ENCODE measurements around the gene PLPP7.
A peak's percentile ranks its signal among the peaks of the same experiment; 100 is the strongest.
"Not testable (repeated sequence)": the region's sequence is repeated elsewhere in the genome, so short reads cannot be mapped to it uniquely, and the experiment has no call there.

PLPP7 gene

GRCh38 chr9:131266266-131267229, 23.0 kb upstream of the PLPP7 start:
- no peak for DNase-seq (ENCODE audit: low read depth in 2 of 2)

GRCh38 chr9:131270171-131271015, 19.1 kb upstream of the PLPP7 start:
- DNase-seq (ENCODE audit: low read depth in 2 of 2): no peak

- not testable (repeated sequence) for DNase-seq (ENCODE audit: low read depth in 2 of 2)
These were observed 18.6 kb upstream of the PLPP7 start for GRCh38 chr9:131271016-131271273.

GRCh38 chr9:131271506-131271931, 18.0 kb upstream of the PLPP7 start:
- no peak for DNase-seq (ENCODE audit: low read depth in 2 of 2)

GRCh38 chr9:131272212-131272611, 17.3 kb upstream of the PLPP7 start:
- DNase-seq (ENCODE audit: low read depth in 2 of 2): no peak

- DNase-seq (ENCODE audit: low read depth in 2 of 2): no peak
These were observed 16.2 kb upstream of the PLPP7 start for GRCh38 chr9:131273146-131273855.

GRCh38 chr9:131273856-131274673, 15.5 kb upstream of the PLPP7 start:
- no peak for DNase-seq (ENCODE audit: low read depth in 2 of 2)

GRCh38 chr9:131274674-131275331, 14.7 kb upstream of the PLPP7 start:
- DNase-seq (ENCODE audit: low read depth in 2 of 2): no peak

- no peak for DNase-seq (ENCODE audit: low read depth in 2 of 2)
These were observed 14.0 kb upstream of the PLPP7 start for GRCh38 chr9:131275332-131276093.

- DNase-seq (ENCODE audit: low read depth in 2 of 2): no peak
These were observed 13.2 kb upstream of the PLPP7 start, which contains the start of gene FAM78A for GRCh38 chr9:131276094-131276888. FAM78A (minus strand) TSS chr9:131276510; CDS start chr9:131276179, 331 bp downstream.

- DNase-seq (ENCODE audit: low read depth in 2 of 2): no peak
These were observed 12.6 kb upstream of the PLPP7 start for GRCh38 chr9:131276891-131277286.

GRCh38 chr9:131277287-131277909, 12.1 kb upstream of the PLPP7 start:
- no peak for DNase-seq (ENCODE audit: low read depth in 2 of 2)

GRCh38 chr9:131277910-131278701, 11.4 kb upstream of the PLPP7 start:
- peak; percentile 60 to 67 for DNase-seq (ENCODE audit: low read depth in 2 of 2)

GRCh38 chr9:131278702-131279111, 10.8 kb upstream of the PLPP7 start:
- no peak for DNase-seq (ENCODE audit: low read depth in 2 of 2)

- DNase-seq (ENCODE audit: low read depth in 2 of 2): no peak
These were observed 10.2 kb upstream of the PLPP7 start for GRCh38 chr9:131279196-131279862.

GRCh38 chr9:131279863-131280570, 9.5 kb upstream of the PLPP7 start:
- no peak for DNase-seq (ENCODE audit: low read depth in 2 of 2)

GRCh38 chr9:131280660-131281059, 8.9 kb upstream of the PLPP7 start:
- no peak for DNase-seq (ENCODE audit: low read depth in 2 of 2)

All from stimulated activated CD4-positive, alpha-beta T cell treated with anti-CD3 and anti-CD28 coated beads, Interleukin-15, amount 100 ng/mL, for 48 hours (primary cell).